ENCODE data around the gene CAMTA2.
"Not testable (repeated sequence)": the region's sequence is repeated elsewhere in the genome, so short reads cannot be mapped to it uniquely, and the experiment has no call there.

Gene CAMTA2

GRCh38 chr17:4986951-4987766, at the start of gene CAMTA2:
TSS of gene CAMTA2 (minus strand) at chr17:4987675. CDS start at chr17:4986222, 1,453 bp downstream.
- DNase-seq: peak; percentile 81

- no peak for DNase-seq
These were observed 47.8 kb upstream of the CAMTA2 start, which contains the start of gene SLC52A1 for GRCh38 chr17:5035315-5035714. TSS of gene SLC52A1 (minus strand) at chr17:5035426. CDS start at chr17:5034606, 820 bp downstream.

- DNase-seq: no peak
These were observed 47.2 kb upstream of the CAMTA2 start for GRCh38 chr17:5034651-5035050.

GRCh38 chr17:5034063-5034462, 46.6 kb upstream of the CAMTA2 start:
- DNase-seq: no peak

- no peak for DNase-seq
These were observed 46.0 kb upstream of the CAMTA2 start for GRCh38 chr17:5033352-5034015.

GRCh38 chr17:5032865-5033264, 45.4 kb upstream of the CAMTA2 start:
- no peak for DNase-seq

- DNase-seq: peak; percentile 77
These were observed 44.0 kb upstream of the CAMTA2 start for GRCh38 chr17:5031365-5032082.

- not testable (repeated sequence) for DNase-seq
These were observed 42.7 kb upstream of the CAMTA2 start for GRCh38 chr17:5030168-5030567.

- no peak for DNase-seq
These were observed 40.4 kb upstream of the CAMTA2 start for GRCh38 chr17:5027916-5028315.

GRCh38 chr17:5027299-5027698, 39.8 kb upstream of the CAMTA2 start:
- no peak for DNase-seq

- DNase-seq: no peak
These were observed 37.1 kb upstream of the CAMTA2 start for GRCh38 chr17:5024604-5025003.

- no peak for DNase-seq
These were observed 36.2 kb upstream of the CAMTA2 start for GRCh38 chr17:5023588-5024147.

- no peak for DNase-seq
These were observed 34.8 kb upstream of the CAMTA2 start for GRCh38 chr17:5022171-5022711.

- DNase-seq: no peak
These were observed 33.1 kb upstream of the CAMTA2 start for GRCh38 chr17:5020502-5021023.

- no peak for DNase-seq
These were observed 32.0 kb upstream of the CAMTA2 start for GRCh38 chr17:5019475-5019956.

GRCh38 chr17:5014357-5014756, 26.9 kb upstream of the CAMTA2 start:
- no peak for DNase-seq

GRCh38 chr17:5011928-5012327, 24.5 kb upstream of the CAMTA2 start:
- DNase-seq: no peak

GRCh38 chr17:5003214-5003867, 15.9 kb upstream of the CAMTA2 start:
- DNase-seq: no peak

- DNase-seq: no peak
These were observed 14.8 kb upstream of the CAMTA2 start for GRCh38 chr17:5002121-5002788.

GRCh38 chr17:5000237-5000639, 12.8 kb upstream of the CAMTA2 start:
- DNase-seq: no peak

- DNase-seq: no peak
These were observed 12.1 kb upstream of the CAMTA2 start for GRCh38 chr17:4999430-5000093.
